TTC549 (cell line): ENCODE measurements around the gene TFR2.
A peak's percentile ranks its signal among the peaks of the same experiment; 100 is the strongest.
"Not testable (repeated sequence)": the region's sequence is repeated elsewhere in the genome, so short reads cannot be mapped to it uniquely, and the experiment has no call there.

Experiments used
- FAIRE-seq: peaks from 2 replicates; lab custom pipeline; 2012; peaks lifted over from hg19 to GRCh38; lab: Jason Lieb, UNC

Gene TFR2

GRCh38 chr7:100678291-100678984 lies 37.1 kb upstream of the TFR2 start:
- no peak for FAIRE-seq

DNA sequence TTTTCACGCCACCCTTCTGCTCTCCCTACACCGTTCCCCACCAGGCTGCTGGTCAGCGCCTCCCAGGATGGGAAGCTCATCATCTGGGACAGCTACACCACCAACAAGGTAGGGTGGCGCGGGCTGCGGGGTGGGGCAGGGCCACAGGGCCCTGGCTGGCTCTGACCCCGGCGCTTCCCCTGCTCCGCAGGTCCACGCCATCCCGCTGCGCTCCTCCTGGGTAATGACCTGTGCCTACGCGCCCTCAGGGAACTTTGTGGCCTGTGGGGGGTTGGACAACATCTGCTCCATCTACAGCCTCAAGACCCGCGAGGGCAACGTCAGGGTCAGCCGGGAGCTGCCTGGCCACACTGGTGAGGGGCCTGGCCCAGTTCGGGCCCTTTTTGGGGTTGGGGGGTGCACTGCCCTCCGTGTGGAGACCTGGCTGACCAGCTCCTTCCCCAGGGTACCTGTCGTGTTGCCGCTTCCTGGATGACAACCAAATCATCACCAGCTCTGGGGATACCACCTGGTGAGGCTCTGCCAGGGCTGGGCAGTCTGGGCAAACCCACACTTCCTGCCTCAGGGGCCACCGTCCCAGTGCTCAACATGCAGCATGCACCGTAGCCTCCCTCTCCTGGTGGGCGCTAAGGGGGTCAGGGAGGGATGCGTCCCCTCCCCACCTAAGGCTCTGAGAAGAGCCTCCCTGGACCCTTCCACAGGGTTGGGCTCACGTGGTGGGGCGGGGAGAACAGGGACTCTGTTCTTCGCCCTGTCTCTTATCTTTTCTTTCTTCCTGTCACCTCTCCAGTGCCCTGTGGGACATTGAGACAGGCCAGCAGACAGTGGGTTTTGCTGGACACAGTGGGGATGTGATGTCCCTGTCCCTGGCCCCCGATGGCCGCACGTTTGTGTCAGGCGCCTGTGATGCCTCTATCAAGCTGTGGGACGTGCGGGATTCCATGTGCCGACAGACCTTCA lies 36.2 kb upstream of the TFR2 start:
- FAIRE-seq = no peak

- FAIRE-seq = no peak
Measured at GRCh38 chr7:100676501-100677306, 35.4 kb upstream of the TFR2 start.

- no peak for FAIRE-seq
Measured at GRCh38 chr7:100675581-100676350, 34.4 kb upstream of the TFR2 start.

DNA sequence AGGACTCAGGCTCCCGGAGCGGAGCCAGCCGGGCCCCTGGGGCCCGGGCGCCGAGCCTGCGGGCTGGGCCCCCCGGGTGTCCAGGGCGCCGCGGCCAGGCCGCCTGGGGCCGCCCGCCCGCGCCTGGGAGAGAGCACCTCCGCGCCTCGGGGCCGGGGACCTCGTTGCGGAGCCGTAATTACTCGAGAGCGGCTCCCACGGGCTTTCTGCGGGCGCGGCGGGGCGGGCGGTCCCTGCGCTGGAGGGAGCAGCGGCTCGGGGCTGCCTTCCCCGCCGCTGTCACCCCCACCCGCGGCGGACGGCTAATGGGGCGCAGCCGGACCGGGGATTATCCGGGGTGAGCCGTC lies 33.7 kb upstream of the TFR2 start:
- FAIRE-seq = no peak

- FAIRE-seq = no peak
Measured at GRCh38 chr7:100674411-100675104, 33.2 kb upstream of the TFR2 start.

DNA sequence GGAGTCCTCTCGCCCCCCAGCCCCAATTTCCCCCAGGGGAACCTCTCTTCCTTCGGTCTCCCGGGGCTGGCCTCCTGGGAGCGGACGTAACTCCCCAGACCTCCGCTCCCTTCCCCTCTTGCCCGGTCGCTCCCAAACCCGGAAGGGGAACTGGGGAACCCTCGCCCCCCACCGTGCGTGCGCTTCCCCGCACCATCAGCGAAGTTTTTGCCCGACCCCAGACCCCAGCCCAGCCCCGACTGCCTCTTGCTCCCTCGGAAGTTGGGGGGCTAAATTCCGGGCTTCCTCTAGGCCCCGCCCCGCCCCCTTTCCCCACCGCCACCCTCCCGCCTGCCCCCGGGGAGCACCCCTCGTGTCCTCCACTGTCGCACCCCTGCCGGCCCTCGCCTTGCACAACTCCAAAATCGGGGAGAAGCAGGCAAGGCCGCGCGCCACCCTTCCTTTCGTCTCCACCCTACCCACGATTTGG lies 32.6 kb upstream of the TFR2 start:
- FAIRE-seq = no peak

DNA sequence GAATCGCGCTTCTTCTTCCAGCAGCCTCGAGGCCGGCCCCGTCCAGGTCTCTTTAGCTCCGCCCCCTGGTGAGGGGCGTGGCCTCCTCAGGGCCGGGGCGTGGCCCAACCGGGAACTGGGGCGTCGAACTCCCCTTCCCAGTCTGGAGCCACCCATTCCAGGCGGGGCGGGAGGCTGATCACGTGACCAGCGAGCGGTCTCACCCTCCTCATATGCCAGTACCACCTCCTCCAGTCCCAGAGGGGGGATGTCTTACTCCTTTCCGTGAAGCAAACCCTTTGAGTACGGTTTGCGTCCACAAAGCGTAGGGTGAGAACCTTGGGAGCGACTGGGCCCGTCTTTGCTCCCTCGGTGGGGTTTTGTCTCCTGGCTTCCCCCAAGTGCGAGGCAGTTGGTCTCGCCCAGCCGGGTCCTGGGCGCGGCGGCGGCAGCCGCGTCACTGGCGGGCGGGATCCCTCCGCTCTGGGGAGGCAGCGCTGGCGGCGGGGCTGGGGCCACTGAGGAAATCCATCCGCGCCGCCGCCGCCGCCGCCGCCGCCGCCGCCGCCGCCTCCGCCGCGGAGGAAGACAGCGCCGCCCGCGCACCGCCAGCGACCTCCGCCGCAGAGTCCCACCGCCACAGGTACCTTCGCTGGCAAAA lies 32.1 kb upstream of the TFR2 start, which contains the start of gene GNB2:
TSS of gene GNB2 (plus strand) at position 439 of the 640 bp plus-strand sequence. CDS start 2,526 bp downstream, outside the sequence.
- FAIRE-seq = peak; percentile 90

GRCh38 chr7:100671353-100672327 lies 30.3 kb upstream of the TFR2 start:
- FAIRE-seq = no peak

- no peak for FAIRE-seq
Measured at GRCh38 chr7:100670074-100670473, 28.7 kb upstream of the TFR2 start.

DNA sequence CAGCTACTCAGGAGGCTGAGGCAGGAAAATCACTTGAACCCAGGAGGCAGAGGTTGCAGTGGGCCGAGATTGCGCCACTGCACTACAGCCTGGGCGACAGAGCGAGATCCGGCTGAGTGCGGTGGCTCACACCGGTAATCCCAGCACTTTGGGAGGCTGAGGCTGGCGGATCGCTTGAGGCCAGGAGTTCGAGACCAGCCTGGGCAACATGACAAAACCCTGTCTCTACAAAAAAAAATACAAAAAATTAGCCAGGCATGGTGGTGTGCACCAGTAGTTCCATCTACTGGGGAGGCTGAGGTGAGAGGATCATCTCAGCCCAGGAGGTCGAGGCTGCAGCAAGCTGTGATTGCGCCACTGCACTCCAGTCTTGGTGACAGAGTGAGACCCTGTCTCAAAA lies 27.8 kb upstream of the TFR2 start:
- not testable (repeated sequence) for FAIRE-seq

DNA sequence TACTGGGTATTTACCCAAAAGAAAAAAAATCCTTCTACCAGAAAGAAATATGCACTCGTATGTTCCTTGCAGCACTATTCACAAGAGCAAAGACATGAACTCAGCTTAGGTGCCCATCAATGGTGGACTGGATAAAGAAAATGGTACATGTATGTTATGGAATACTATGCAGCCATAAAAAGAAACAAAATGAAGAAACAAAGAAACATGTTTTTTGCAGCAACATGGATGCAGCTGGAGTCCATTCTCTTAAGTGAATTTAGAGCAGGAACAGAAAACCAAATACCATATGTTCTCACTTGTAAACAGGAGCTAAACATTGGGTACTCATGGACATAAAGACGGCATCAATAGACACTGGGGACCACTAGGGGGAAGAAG lies 26.7 kb upstream of the TFR2 start:
- no peak for FAIRE-seq

DNA sequence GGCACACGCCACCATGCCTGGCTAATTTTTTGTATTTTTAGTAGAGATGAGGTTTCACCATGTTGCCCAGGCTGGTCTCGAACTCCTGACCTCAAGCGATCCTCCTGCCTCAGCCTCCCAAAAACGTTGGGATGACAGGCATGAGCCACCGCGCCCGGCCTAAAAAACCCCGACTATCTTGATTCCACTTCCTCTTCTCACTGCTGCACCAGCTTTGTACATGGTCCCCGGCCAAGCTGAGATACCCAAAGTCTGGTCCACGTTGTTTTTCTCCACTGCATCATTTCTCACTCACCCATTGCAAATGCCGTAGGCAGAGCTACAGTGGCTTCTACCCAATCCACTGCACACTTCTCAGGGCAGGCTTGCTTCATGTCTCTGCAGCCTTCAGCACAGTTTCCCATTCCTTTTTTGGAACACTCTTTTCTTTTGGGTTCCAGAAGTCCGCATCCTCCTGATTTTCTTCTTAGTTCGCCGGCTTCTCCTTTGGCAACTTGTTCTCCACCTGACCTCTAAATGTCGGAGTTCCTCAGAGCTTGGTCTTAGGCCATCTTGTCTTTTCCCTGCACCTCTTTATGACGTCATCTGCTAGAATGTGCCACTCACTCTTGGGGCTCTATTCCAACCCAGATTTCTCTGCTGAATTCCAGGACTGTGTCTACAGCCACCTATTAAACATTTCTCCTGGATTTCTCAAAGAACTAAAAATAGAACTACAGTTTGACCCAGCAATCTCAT lies 26.1 kb upstream of the TFR2 start:
- no peak for FAIRE-seq

DNA sequence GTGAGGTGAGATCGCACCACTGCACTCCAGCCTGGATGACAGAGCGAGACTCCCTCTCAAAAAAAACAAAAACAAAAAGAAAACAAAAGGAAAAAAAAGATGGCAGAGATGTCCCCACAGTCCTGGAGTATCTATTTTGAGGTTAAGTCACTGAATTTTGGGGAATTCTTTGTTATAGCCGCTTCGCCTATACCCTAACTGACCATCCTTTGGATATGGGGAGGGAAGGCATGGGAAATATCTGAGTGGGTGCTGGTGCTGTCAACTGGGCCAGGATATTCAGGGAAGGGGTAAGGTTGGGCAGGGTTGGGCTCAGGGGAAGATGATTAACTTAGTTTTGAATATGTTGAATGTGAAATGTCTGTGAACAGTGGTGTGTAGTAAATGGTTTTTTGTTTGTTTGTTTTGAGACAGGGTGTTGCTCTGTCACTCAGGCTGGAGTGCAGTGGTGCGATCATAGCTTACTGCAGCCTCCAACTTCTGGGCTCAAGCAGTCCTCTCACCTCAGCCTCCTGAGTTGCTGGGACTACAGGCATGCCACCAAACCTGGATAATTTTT lies 23.9 kb upstream of the TFR2 start:
- FAIRE-seq = no peak

DNA sequence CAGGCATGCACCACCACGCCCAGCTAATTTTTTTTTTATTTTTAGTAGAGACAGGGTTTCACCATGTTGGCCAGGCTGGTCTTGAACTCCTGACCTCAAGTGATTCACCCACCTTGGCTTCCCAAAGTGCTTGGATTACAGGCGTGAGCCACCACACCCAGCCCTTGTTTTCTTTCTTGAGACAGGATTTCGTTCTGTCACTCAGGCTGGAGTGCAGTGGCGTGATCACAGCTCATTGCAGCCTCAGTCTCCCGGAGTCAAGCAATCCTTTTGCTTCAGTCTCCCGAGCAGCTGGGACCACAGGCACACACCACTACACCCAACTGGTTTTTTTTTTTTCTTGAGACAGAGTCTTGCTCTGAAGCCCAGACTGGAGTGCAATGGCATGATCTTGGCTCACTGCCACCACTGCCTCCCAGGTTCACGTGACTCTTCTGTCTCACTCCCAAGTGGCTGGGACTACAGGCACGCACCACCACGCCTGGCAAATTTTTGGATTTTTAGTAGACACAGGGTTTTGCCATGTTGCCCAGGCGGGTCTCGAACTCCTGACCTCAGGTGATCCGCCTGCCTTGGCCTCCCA lies 20.9 kb upstream of the TFR2 start:
- FAIRE-seq = not testable (repeated sequence)

DNA sequence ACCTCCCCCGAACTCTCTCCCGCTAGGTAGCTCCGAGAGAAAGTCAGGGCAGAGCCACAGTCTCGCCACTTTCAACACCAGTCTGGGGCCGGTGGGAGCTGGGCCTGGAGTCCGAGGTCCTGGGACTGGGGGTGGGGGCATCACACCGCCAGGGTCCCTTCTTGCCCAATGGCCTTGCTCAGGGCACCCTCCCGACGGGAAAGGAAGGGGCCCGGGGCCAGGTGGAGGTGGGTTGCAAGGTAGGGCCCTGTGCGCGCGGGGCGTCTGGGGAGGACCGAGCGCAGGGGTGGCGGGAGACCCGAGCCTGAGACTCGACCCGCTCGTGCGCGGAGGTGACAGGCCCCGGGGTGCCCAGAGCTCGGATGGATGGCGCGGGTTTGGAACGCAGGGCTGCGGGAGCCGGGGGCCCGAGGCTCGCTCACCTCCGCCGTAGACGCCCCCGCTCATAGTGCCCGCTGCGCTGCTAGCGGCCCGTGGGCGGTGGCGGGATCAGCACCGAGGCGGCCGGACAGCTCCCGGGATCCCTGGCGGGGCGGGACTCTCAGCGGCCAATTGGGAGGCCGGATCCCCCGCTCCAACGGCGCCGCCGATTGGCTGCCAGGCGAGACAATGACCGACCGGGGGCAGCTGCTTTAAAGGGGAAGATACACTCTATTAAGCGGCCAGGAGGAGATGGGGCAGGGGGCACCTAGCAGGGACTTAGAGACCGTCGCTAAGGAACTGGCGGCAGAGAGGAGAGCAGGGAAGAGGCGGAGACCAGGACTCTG lies 14.7 kb upstream of the TFR2 start, which contains the start of gene ACTL6B:
TSS of gene ACTL6B (minus strand) at position 541 of the 767 bp plus-strand sequence. CDS start at position 447, 94 bp downstream.
- no peak for FAIRE-seq
